ENCODE results near the gene H1-8. TPM values are rescaled to one million over a fixed set of nuclear protein-coding genes. Genes with fewer than 3 reads are reported as not detected.

The H1-8 gene
- total RNA-seq, 1 donor from 2014 or later, result not detected

DNA sequence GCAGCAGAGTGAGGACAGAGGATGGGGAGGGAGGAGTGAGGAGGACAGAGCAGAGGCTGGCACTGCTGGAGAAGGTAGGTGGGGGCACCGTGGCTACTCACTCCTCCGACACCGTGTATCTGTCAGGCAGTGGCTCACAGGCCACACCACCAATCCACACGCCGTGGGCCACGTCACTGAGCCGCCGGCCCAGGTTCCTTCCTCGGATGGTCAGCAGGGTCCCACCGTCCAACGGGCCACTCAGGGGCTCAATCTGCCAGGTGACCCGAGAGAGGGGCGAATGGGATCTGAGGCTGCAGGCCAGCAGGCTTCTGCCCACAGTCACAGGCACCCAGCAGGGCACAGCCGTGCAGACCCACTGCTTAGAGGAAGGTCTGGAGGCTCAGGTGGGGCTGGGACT, 30.5 kb downstream of the H1-8 start:
- no peak for DNase-seq (ENCODE audit: low spot score)

DNA sequence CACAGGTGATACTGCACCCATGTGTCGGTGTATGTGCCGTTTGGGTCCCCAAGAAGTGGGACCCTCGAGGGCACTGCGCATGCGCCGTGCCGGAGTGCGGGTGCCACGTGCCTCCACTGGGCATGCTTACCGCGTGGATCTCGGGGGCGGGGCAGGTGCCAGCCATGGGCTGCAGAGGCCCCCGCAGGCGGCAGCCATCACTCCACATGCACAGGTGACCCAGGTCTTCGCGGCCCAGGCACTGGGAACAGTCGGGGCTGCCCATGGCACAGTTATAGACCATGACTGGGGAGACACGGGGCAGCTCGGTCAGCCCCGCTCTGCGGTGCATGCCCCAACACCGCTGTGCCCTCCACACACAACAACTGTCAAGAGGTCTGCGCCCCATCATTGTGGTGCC, 31.2 kb downstream of the H1-8 start:
- DNase-seq (ENCODE audit: low spot score), result no peak

DNA sequence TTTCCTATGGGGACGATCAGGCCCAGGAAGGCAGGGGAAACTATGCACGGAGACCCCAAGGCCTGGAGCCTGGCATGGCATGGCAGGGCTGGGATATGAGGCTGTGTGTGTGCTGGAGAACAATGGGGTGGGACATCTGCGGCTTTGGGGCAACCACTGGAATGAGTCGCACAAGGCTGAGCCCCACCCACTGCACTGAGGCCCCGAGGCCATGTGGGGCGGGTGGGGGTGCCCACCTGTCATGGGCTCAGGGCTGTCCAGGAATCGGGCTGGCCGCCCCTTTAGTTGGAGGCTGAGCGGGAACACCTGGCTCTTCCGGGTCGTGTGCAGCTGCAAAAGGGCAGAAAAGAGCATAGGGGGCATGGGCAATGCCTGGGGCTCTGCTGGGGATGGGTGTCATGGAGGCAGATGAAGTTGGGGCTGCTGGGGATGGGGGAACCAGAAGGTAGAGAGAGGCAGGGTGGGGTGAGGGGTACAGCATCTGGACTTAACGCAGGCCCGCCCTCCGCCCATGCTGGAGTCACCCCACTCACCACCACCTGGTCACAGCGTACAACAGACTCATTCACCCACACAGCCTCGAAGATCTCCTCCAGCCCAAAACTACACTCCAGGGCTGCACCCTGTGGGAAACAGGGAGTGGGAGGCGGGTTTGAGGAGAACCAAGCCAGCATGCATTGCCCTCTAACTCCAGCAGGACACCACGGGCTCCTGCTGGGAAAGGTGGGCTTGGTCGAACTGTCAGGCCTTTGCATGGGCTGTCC, 32.4 kb downstream of the H1-8 start:
- DNase-seq (ENCODE audit: low spot score), result no peak

DNA sequence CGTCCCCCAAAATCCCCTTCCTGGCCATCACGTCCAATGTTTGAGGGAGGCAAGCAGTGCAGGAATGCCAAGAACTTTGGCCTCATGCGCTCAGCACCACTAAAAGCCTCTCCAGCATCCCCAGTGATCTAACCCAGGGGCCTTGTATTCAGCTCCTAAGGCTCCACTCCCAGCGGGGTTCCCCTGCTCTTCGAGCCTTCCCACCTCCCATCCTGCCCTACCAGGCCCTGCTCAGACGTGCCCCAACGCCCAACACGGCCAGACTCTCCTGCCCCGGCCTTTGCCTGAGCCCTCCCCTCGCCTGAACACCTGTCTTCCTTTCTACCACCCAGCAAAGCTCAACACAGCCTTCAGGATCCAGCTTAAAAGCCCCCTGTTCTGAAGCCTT, 33.0 kb downstream of the H1-8 start:
- no peak for DNase-seq (ENCODE audit: low spot score)

DNA sequence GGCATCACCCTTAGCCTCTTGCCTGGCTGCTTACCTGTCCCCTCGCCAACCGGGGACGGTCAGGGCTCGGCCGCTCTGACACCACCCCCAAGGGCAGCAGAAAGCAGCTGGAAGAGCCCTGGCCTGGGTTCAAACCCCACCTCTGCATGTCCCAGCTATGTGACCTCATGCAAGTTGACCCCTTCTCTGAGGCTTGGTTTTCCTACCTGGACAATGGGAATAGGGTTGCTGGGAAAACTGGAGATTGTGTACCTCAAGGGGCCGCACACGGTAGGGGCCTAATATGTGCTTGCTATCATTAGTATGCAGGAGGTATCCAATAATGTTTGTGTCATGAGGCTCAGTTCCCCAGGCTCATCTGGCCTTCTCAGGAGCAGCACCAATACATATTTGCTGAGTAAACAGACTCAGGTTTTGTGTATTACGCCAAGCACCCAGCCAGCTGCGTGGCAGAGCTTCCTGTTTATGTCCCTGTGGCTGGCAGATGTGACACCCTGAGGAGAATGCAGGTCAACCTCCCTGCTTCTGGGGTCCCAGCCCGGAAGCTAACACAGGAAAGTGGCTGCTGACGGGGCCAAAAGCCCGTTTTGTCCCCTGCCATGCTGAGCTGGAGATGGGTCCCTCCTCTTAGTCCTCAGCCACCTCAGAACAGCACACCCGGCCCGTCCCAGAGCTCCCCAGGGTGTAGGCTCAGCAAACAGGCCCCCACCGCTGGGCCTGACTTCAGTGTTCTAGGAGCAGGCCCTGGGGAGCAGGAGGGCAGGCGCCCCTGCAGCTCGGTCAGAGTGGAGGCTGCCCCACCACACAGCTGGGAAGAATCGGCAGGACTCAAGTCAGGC, 33.8 kb downstream of the H1-8 start:
- DNase-seq (ENCODE audit: low spot score), result peak; percentile 74

GRCh38 chr3:129577366-129577765, 34.4 kb downstream of the H1-8 start:
- DNase-seq (ENCODE audit: low spot score), result peak; percentile 51

- peak; percentile 40 for DNase-seq (ENCODE audit: low spot score)
Observed at GRCh38 chr3:129577925-129578786, 35.2 kb downstream of the H1-8 start.

DNA sequence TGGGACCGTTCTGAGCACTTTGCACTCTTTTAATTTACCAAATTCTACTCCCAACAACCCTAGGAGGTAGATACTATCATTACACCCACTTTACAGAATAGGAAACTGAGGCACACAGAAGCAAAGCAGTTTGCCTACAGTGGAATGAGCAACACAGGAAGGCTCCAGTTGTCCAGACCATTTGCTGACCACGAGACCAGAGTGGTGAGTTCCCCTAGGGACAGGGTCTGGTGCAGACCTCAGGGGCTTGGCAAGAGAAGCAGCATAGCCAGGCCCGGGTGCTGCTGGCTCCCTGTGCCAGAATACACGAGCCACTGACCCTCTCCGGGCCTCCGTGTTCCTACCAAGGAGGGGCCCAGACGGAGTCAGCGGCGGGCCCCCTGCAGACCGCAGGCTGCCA, 37.0 kb downstream of the H1-8 start:
- DNase-seq (ENCODE audit: low spot score), result no peak

- DNase-seq (ENCODE audit: low spot score), result no peak
Observed at GRCh38 chr3:129581623-129582022, 38.6 kb downstream of the H1-8 start.

GRCh38 chr3:129582799-129583198, 39.8 kb downstream of the H1-8 start:
- no peak for DNase-seq (ENCODE audit: low spot score)

DNA sequence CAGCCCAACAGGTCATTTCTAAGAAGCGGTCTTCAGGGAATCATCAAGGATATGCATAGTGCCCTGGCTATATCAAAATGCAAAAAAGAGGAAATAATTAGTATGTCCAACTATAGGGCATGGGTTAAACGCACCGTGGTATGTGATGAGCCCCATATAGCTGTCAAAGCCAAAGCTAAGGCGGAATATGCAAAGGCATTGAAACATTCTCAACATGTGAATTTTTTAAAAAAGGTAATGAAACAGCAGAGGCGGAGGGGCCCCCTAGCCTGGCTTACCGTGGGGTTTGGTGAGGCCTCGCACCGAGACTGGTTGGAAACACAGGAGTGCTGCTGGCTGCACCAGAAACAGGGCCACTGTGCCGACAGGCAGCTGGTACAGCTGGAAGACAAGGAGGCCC, 40.3 kb downstream of the H1-8 start:
- no peak for DNase-seq (ENCODE audit: low spot score)

- no peak for DNase-seq (ENCODE audit: low spot score)
Observed at GRCh38 chr3:129584631-129585030, 41.7 kb downstream of the H1-8 start.

GRCh38 chr3:129585949-129586657, 43.1 kb downstream of the H1-8 start:
- DNase-seq (ENCODE audit: low spot score), result no peak

- DNase-seq (ENCODE audit: low spot score), result no peak
Observed at GRCh38 chr3:129586746-129587430, 43.9 kb downstream of the H1-8 start.

DNA sequence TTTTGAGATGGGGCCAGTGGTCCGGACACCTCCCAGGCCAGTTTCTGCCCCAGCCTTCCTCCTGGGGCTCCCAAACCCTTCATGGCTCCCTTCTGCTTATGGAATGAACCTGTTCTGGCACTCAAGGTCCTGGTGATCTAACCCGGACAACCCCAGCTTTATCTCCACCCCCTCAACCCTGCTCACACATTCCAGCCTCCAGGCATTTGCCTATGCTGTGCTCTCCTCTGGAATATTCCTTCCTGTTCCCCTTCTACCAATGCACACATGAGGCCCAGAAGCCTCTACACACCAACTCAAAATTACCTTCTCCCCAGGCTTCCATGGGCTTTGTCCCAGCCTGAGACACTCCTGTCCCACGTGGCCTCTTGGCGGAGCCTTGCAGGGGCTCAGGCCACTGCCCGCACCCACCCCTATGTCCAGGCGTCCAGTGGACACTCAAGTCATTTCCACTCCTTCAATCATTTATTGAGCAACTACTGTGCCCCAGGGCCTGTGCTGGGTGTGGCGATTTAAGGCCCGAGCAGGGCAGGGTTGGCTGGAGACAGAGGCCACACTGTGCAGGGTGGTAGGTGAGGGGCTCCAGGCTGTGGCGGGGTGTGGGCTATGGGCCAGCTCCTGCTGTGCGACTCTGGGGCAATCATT, 44.7 kb downstream of the H1-8 start:
- no peak for DNase-seq (ENCODE audit: low spot score)

DNA sequence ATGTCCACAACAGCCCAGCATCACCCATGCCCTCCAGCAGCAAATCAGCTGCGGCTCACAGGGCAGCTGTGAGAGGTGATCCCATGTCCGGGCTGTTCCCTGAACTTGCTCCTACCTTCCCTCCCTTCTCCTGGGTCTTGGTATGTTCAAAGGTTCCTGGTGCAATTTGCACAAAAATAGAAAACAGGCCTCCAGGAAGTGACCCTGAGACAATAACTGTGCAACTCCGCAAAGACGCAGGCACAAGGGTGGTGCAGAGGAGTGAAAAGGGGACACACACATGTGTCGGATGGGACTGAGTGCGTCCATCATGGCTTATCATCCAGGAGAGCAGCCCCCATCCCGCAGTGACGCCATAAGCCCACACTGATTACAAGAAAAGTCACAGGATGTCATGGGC, 47.2 kb downstream of the H1-8 start:
- no peak for DNase-seq (ENCODE audit: low spot score)

DNA sequence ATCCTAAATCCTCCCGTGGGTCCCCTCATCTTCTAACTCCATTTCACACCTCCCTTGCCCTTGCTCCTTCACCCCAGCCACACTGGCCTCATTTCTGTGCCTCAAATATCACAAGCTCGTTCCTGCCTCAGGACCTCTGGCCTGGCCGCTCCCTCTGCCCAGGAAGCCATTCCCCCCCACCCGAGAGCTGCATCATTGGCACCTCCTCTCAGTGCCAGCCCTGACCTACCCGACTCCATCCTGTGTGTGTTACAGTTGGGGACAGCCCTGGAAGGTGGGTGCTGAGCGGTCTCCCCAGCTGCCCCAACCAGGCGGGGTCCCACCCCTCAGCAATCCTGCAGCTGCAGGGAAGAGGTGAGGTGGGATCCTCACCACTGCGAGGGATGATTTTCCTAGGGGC, 49.0 kb downstream of the H1-8 start:
- DNase-seq (ENCODE audit: low spot score), result no peak

GRCh38 chr3:129592381-129593131, 49.6 kb downstream of the H1-8 start:
- DNase-seq (ENCODE audit: low spot score), result no peak

GRCh38 chr3:129593230-129593594, 50.2 kb downstream of the H1-8 start:
- no peak for DNase-seq (ENCODE audit: low spot score)

All from mucosa of gallbladder (tissue), 1 donor.